HEK293T (cell line): ENCODE results near the gene SLC26A2.

Experiments
- CTCF ChIA-PET: fragments of 350-600 bp; formaldehyde crosslinking; extraction: SDS; loops from one replicate; lab custom pipeline; 2021; ENCODE audit warnings: antibody characterized with exemption, inconsistent platforms; lab: Yijun Ruan, JAX
- POLR2A ChIA-PET: fragments of 350-600 bp; formaldehyde crosslinking; extraction: SDS; loops from one replicate; lab custom pipeline; 2020; ENCODE audit warnings: antibody characterized with exemption, inconsistent platforms; lab: Yijun Ruan, JAX
- DNase-seq: peaks from one replicate; pipeline ENCODE4 v3.0.0; 2012; ENCODE audit warnings: mixed read lengths; ENCODE audit errors: extremely low spot score
- ARNT ChIP-seq: fragments of 450-650 bp; IDR thresholded peaks from 2 replicates; pipeline ENCODE4 v1.6.1; 2017; ENCODE audit warnings: mild to moderate bottlenecking
- BHLHE40 ChIP-seq: fragments of 450-650 bp; IDR thresholded peaks from 2 replicates; pipeline ENCODE4 v1.6.1; 2016; ENCODE audit warnings: mild to moderate bottlenecking, moderate library complexity, borderline replicate concordance
- CTBP1 ChIP-seq: fragments of 450-650 bp; IDR thresholded peaks from 2 replicates; pipeline ENCODE4 v1.6.1; 2016; ENCODE audit warnings: borderline replicate concordance
- ELF4 ChIP-seq: fragments of 450-650 bp; IDR thresholded peaks from 2 replicates; pipeline ENCODE4 v1.6.1; 2017; ENCODE audit warnings: antibody characterized with exemption
- FOXA1 ChIP-seq: fragments of 450-650 bp; IDR thresholded peaks from 2 replicates; pipeline ENCODE4 v1.6.1; 2016; ENCODE audit warnings: mild to moderate bottlenecking
- FOXK2 ChIP-seq: fragments of 450-650 bp; IDR thresholded peaks from 2 replicates; pipeline ENCODE4 v1.6.1; 2016; ENCODE audit warnings: mild to moderate bottlenecking
- FOXM1 ChIP-seq: fragments of 450-650 bp; IDR thresholded peaks from 2 replicates; pipeline ENCODE4 v1.6.1; 2017; ENCODE audit warnings: mild to moderate bottlenecking, borderline replicate concordance
- HDGF ChIP-seq: fragments of 450-650 bp; IDR thresholded peaks from 2 replicates; pipeline ENCODE4 v1.6.1; 2017; ENCODE audit warnings: antibody characterized with exemption, borderline replicate concordance
- L3MBTL2 ChIP-seq: fragments of 450-650 bp; conservative IDR thresholded peaks from 2 replicates; pipeline ENCODE4 v1.6.1; 2016; ENCODE audit warnings: mild to moderate bottlenecking
- LEF1 ChIP-seq: fragments of 450-650 bp; IDR thresholded peaks from 2 replicates; pipeline ENCODE4 v1.6.1; 2017; ENCODE audit warnings: mild to moderate bottlenecking, borderline replicate concordance
- NFRKB ChIP-seq: fragments of 450-650 bp; IDR thresholded peaks from 2 replicates; pipeline ENCODE4 v1.6.1; 2016; ENCODE audit warnings: mild to moderate bottlenecking, moderate library complexity
- PKNOX1 ChIP-seq: fragments of 450-650 bp; IDR thresholded peaks from 2 replicates; pipeline ENCODE4 v1.6.1; 2016
- SP1 ChIP-seq: fragments of 450-650 bp; IDR thresholded peaks from 2 replicates; pipeline ENCODE4 v1.6.1; 2017
- SUZ12 ChIP-seq: fragments of 450-650 bp; IDR thresholded peaks from 2 replicates; pipeline ENCODE4 v1.6.1; 2016; ENCODE audit warnings: mild to moderate bottlenecking
- TARDBP ChIP-seq: fragments of 450-650 bp; IDR thresholded peaks from 2 replicates; pipeline ENCODE4 v1.6.1; 2016
- ZNF384 ChIP-seq: fragments of 450-650 bp; IDR thresholded peaks from 2 replicates; pipeline ENCODE4 v1.6.1; 2016

SLC26A2 gene

GRCh38 chr5:149963729-149964128, 3.2 kb downstream of the SLC26A2 start:
- POLR2A ChIA-PET = no interaction called here
- CTCF ChIA-PET = no interaction called here

GRCh38 chr5:149966946-149967345, 6.4 kb downstream of the SLC26A2 start:
- ChIA-PET POLR2A (no interaction called here), CTCF (interaction anchor here (1.3 to 2.1 kb wide), 2 partner anchors 24 to 133 kb away, joined by 5 to 6 read pairs; no protein-coding TSS in a partner anchor)
- no peak for TF ChIP-seq ARNT
- no peak for TF ChIP-seq PKNOX1
- TF ChIP-seq L3MBTL2 = no peak
- no peak for TF ChIP-seq SUZ12
- TF ChIP-seq SP1 = no peak
- TF ChIP-seq CTBP1 = no peak
- no peak for TF ChIP-seq FOXK2
- no peak for TF ChIP-seq BHLHE40
- no peak for TF ChIP-seq LEF1
- TF ChIP-seq ELF4 = no peak
- TF ChIP-seq FOXM1 = no peak
- TF ChIP-seq HDGF = no peak
- no peak for TF ChIP-seq FOXA1
- no peak for TF ChIP-seq NFRKB
- no peak for TF ChIP-seq ZNF384
- no peak for TF ChIP-seq TARDBP
- DNase-seq = no peak

More at GRCh38 chr5:149963729-149964128, 3.2 kb downstream of the SLC26A2 start:
- no peak for DNase-seq
- TF ChIP-seq ZNF384 (no peak), HDGF (no peak), FOXM1 (no peak), CTBP1 (no peak), BHLHE40 (no peak), TARDBP (no peak), ARNT (no peak), ELF4 (no peak), NFRKB (no peak), LEF1 (no peak), FOXK2 (no peak), FOXA1 (no peak), PKNOX1 (no peak), SP1 (no peak), SUZ12 (no peak), L3MBTL2 (no peak)

- DNase-seq = no peak
- no peak for TF ChIP-seq BHLHE40
- no peak for TF ChIP-seq CTBP1
- TF ChIP-seq PKNOX1 = no peak
- TF ChIP-seq FOXK2 = no peak
- TF ChIP-seq FOXM1 = no peak
- TF ChIP-seq SP1 = no peak
- TF ChIP-seq TARDBP = no peak
- no peak for TF ChIP-seq ZNF384
- no peak for TF ChIP-seq L3MBTL2
- TF ChIP-seq SUZ12 = no peak
- no peak for TF ChIP-seq LEF1
- ChIA-PET CTCF (interaction anchor here (0.6 to 0.7 kb wide), 2 partner anchors 117 to 1112 kb away, joined by 3 to 4 read pairs; no protein-coding TSS in a partner anchor), POLR2A (interaction anchor here (1.8 kb wide), 1 partner anchor 9 kb away, joined by 9 read pairs; the partner anchor contains the start of gene SLC26A2)
Observed at GRCh38 chr5:149969181-149969930, 8.8 kb downstream of the SLC26A2 start.

- POLR2A ChIA-PET = interaction anchor here (1.4 kb wide), 1 partner anchor 15 kb away, joined by 3 read pairs; the partner anchor contains the start of gene SLC26A2
- CTCF ChIA-PET = interaction anchor here (0.6 to 1.1 kb wide), 2 partner anchors 16 to 121 kb away, joined by 3 read pairs; no protein-coding TSS in a partner anchor
- TF ChIP-seq ELF4 = no peak
- no peak for TF ChIP-seq NFRKB
- TF ChIP-seq HDGF = no peak
- no peak for TF ChIP-seq L3MBTL2
- no peak for TF ChIP-seq FOXK2
- no peak for TF ChIP-seq CTBP1
- no peak for TF ChIP-seq SP1
- no peak for TF ChIP-seq BHLHE40
- TF ChIP-seq ZNF384 = no peak
- TF ChIP-seq FOXM1 = no peak
- no peak for DNase-seq
Observed at GRCh38 chr5:149975409-149975808, 14.9 kb downstream of the SLC26A2 start.

- POLR2A ChIA-PET = no interaction called here
- no peak for TF ChIP-seq L3MBTL2
- no peak for TF ChIP-seq SUZ12
- no peak for TF ChIP-seq FOXA1
- no peak for TF ChIP-seq SP1
- TF ChIP-seq FOXM1 = no peak
- no peak for TF ChIP-seq ARNT
- TF ChIP-seq ELF4 = no peak
- TF ChIP-seq ZNF384 = no peak
- TF ChIP-seq BHLHE40 = no peak
- TF ChIP-seq CTBP1 = no peak
- no peak for TF ChIP-seq NFRKB
- no peak for TF ChIP-seq FOXK2
- CTCF ChIA-PET = interaction anchor here (1.3 kb wide), 1 partner anchor 18 kb away, joined by 7 read pairs; no protein-coding TSS in a partner anchor
- DNase-seq = no peak
Observed at GRCh38 chr5:149979896-149980295, 19.3 kb downstream of the SLC26A2 start.
